Sigmoid colon (tissue), 7 donors: ENCODE data around the gene TMEM94. TPM values are rescaled to one million over a fixed set of nuclear protein-coding genes. Genes with fewer than 3 reads are reported as not detected.
"Not testable (repeated sequence)": the region's sequence is repeated elsewhere in the genome, so short reads cannot be mapped to it uniquely, and the experiment has no call there.

ENCODE experiments used
- DNase-seq: peaks from one replicate; pipeline ENCODE4 v3.0.0-alpha.2; 2019
- H3K27ac ChIP-seq, 4 donors: fragments of 200-600 bp; sonication (generic); one replicate each; pipeline ENCODE4 v1.5.1; 2016 to 2019; ENCODE audit warnings: mild to moderate bottlenecking in 1 of 4
- H3K27me3 ChIP-seq, 3 donors: fragments of 200-600 bp; sonication (generic); one replicate each; pipeline ENCODE4 v1.5.1; 2019; ENCODE audit warnings: mild to moderate bottlenecking in 1 of 3
- H3K36me3 ChIP-seq, 4 donors: fragments of 200-600 bp; sonication (generic); one replicate each; pipeline ENCODE4 v1.5.1; 2016 to 2019
- H3K4me1 ChIP-seq, 4 donors: fragments of 200-600 bp; sonication (generic); one replicate each; pipeline ENCODE4 v1.5.1; 2017 to 2019
- H3K4me3 ChIP-seq, 4 donors: fragments of 200-600 bp; sonication (generic); one replicate each; pipeline ENCODE4 v1.5.1; 2017 to 2019; ENCODE audit warnings: mild to moderate bottlenecking in 2 of 4, moderate library complexity in 1 of 4
- H3K9me3 ChIP-seq, 4 donors: fragments of 200-600 bp in 3 of 4; sonication (generic) in 3 of 4; one replicate each; pipeline versions ENCODE4 v1.5.1 to v1.6.1; 2013 to 2019
- CTCF ChIP-seq, 4 experiments: fragments of 450-650 bp in 3 of 4; fragments of 200-600 bp in 1 of 4; IDR thresholded peaks; one replicate each; pipeline ENCODE4 v1.5.1; 2016 to 2019; ENCODE audit warnings: antibody characterized with exemption in 4 of 4, mild to moderate bottlenecking in 3 of 4, moderate library complexity in 2 of 4
- EP300 ChIP-seq, 4 donors: sonication (generic); formaldehyde crosslinking; IDR thresholded peaks; one replicate each; pipeline ENCODE4 v1.6.1; 2017; ENCODE audit warnings: antibody characterized with exemption in 4 of 4
- POLR2A ChIP-seq, 2 donors: fragments of 450-650 bp; IDR thresholded peaks; one replicate each; pipeline ENCODE4 v1.6.1; 2016; ENCODE audit warnings: antibody characterized with exemption in 2 of 2, mild to moderate bottlenecking in 2 of 2, moderate library complexity in 2 of 2
- POLR2AphosphoS5 ChIP-seq, 4 donors: sonication (generic); formaldehyde crosslinking; IDR thresholded peaks; one replicate each; pipeline ENCODE4 v1.6.1; 2017; ENCODE audit warnings: antibody characterized with exemption in 4 of 4
- WGBS, 2 donors: extraction: QIAGEN DNeasy Blood & Tissue Kit; methylation state at CpG; one replicate each; pipeline ENCODE4 v1.1.7; 2013; 5-methylcytosine and 5-hydroxymethylcytosine counted together
- intact Hi-C: fragments of 100-400 bp; cut with DNase I; formaldehyde crosslinking; loops from one replicate; pipeline ENCODE4 v1.15.1; 2023
- polyA plus RNA-seq, 3 donors: library from polyadenylated mRNA; stranded (reverse); fragments of 200-250 nt; gene quantifications; one replicate each; pipeline ENCODE4 v1.2.3, GENCODE V29; 2013
- total RNA-seq, 4 donors: library from RNA; depleted of rRNA; stranded (reverse); fragments of >200 nt; gene quantifications; one replicate each; pipeline ENCODE4 v1.1.0, GENCODE V29; 2016
- donor health status: healthy with polysubstance abuse.
- donor health status: Bipolar disorder and iron deficiency.
- donor health status: healthy.

TMEM94 gene
- total and polyA plus RNA-seq, 7 donors = 6.2 to 74.8 (median 31.3) TPM

DNA sequence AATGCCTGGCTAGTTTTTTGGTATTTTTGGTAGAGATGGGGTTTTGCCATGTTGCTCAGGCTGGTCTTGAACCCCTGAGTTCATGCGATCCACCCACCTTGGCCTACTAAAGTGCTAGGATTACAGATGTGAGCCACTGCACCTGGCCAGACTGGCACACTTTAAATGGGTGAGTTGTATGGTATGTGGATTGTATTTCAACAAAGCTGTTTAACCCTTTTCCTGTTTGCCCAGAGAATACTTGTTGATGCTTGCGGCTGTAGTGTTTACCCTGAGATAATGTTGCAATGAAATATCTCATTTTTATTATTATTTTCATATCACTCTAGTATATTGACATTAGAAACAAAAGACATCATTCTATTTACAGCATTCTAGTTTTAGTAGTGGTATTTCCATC, 17.1 kb upstream of the TMEM94 start:
- no peaks in the 10 kb centered on the region for H3K27me3 ChIP-seq
- H3K9me3 ChIP-seq = no peaks in the 10 kb centered on the region
- no peak overlapping the region for H3K4me3 ChIP-seq
- 54 to 81% methylated on average over 2 of the region's 2 CpGs for WGBS, 2 donors
- intact Hi-C loops = no loop called here
- DNase-seq = no peak
- H3K36me3 ChIP-seq = no peaks in the 10 kb centered on the region
- H3K4me1 ChIP-seq = peaks cover 0 to 7% (median 7%) of the 10 kb centered on the region in 4 donors
- no peak overlapping the region for H3K27ac ChIP-seq
- TF ChIP-seq POLR2AphosphoS5 (IDR thresholded peaks at IDR 0.05) = no peak
- no peak for TF ChIP-seq EP300 (IDR thresholded peaks at IDR 0.05)
- TF ChIP-seq CTCF (IDR thresholded peaks at IDR 0.05) = no peak
- TF ChIP-seq POLR2A (IDR thresholded peaks at IDR 0.05) = no peak

- 72 to 73% methylated on average over 10 of the region's 10 CpGs for WGBS, 2 donors
- no peak for DNase-seq
- Histone ChIP-seq H3K4me1 (peaks cover 0 to 17% (median 15%) of the 10 kb centered on the region in 4 donors), H3K27me3 (no peaks in the 10 kb centered on the region), H3K27ac (peak overlapping the region in 1 of 4 donors; percentile 51), H3K36me3 (no peaks in the 10 kb centered on the region), H3K4me3 (no peak overlapping the region), H3K9me3 (no peaks in the 10 kb centered on the region)
- intact Hi-C loops = loop anchor here (5.0 kb wide), 1 partner anchor 76 kb away; the partner anchor contains the start of genes CASKIN2 and TSEN54
- TF ChIP-seq EP300 (IDR thresholded peaks at IDR 0.05) (no peak), POLR2A (IDR thresholded peaks at IDR 0.05) (no peak), CTCF (IDR thresholded peaks at IDR 0.05) (no peak), POLR2AphosphoS5 (IDR thresholded peaks at IDR 0.05) (no peak)
Observed at GRCh38 chr17:75440738-75441448, 15.5 kb upstream of the TMEM94 start.

DNA sequence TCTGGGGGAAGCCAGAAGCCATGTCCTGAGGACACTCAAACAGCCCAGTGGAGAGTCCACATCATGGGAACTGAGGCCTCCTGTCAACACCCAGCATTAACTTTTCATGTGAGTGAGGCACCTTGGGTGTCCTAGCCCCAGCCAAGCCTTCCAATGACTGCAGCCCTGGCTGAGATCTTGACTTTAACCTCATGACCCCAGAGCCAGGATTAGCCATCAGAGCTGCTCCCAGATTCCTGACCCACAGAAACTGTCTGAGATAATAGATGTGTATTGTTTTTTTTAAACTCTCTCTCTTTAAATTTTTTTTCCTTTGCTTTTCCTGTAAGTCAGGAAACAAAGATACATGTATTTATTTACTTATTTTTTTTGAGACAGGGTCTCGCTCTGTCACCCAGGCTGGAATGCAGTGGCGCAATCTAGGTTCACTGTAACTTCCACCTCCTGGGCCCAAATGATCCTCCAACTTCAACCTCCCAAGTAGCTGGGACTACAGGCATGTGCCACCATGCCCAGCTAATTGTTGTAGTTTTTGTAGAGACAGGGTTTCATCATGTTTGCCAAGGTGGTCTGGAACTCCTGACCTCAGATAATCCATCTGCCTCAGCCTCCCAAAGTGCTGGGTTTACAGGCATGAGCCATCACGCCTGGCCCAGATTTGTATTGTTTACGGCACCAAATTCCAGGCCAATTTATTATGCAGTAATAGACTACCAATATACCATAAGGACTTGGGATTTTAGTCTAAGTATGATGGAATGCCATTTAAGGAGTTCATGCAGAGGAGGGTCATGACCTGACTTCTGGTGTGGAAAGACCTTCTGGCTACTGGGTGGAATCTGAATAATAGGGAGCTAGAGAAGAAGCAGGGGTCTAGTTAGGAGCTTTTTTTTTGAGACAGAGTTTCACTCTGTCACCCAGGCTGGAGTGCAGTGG, 14.0 kb upstream of the TMEM94 start:
- Histone ChIP-seq H3K36me3 (no peaks in the 10 kb centered on the region), H3K27ac (peak overlapping the region; percentile 8 to 87 (median 84)), H3K9me3 (no peaks in the 10 kb centered on the region), H3K4me1 (peaks cover 0 to 17% (median 15%) of the 10 kb centered on the region in 4 donors), H3K4me3 (no peak overlapping the region), H3K27me3 (no peaks in the 10 kb centered on the region)
- TF ChIP-seq CTCF (IDR thresholded peaks at IDR 0.05) = no peak
- TF ChIP-seq EP300 (IDR thresholded peaks at IDR 0.05) = no peak
- WGBS, 2 donors = 70 to 80% methylated on average over 4 of the region's 4 CpGs
- intact Hi-C loops = loop anchor here (5.0 kb wide), 1 partner anchor 75 kb away; the partner anchor contains the start of genes CASKIN2 and TSEN54
- DNase-seq = no peak

DNA sequence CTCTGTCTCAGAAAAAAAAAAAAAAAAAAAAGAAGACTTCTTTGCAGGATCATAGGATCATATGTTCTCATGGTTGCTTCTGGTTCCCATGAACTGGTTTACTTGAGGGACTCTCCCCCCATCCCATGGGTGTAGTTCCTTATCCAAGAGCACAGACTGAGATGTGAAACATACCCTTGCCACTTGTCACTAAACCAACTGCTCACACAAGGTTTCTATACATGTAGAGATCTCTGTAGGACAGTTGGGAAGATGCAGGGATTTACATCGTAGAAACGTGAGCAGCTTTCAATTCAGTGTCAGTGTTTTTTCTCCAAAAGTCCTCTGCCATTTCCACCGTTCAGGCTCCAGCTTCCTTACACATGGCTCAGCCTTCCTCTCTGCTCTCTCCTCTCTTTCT, 11.1 kb upstream of the TMEM94 start:
- intact Hi-C loops = no loop called here

DNA sequence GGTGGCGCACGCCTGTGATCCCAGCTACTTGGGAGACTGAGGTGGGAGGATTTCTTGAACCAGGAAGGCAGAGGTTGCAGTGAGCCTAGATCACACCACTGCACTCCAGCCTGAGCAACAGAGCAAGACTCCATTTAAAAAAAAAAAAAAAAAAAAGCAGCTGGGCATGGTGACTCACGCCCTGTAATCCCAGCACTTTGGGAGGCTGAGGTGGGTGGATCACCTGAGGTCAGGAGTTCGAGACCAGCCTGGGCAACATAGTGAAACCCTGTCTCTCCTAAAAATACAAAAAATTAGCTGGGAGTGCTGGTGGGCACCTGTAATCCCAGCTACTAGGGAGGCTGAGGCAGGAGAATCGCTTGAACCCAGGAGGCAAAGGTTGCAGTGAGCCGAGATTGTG, 10.5 kb upstream of the TMEM94 start:
- H3K27ac ChIP-seq, H3K27me3 ChIP-seq, H3K36me3 ChIP-seq, H3K4me3 ChIP-seq, DNase-seq, H3K9me3 ChIP-seq, intact Hi-C loops: not testable (repeated sequence)
- 88 to 91% methylated on average over 6 of the region's 6 CpGs for WGBS, 2 donors
- H3K4me1 ChIP-seq = peaks cover 0 to 17% (median 15%) of the 10 kb centered on the region in 4 donors

More for the DNA sequence above, 11.1 kb upstream of the TMEM94 start:
- no peaks in the 10 kb centered on the region for H3K36me3 ChIP-seq
- 87 to 91% methylated on average over 3 of the region's 3 CpGs for WGBS, 2 donors
- H3K9me3 ChIP-seq = no peaks in the 10 kb centered on the region
- no peak overlapping the region for H3K4me3 ChIP-seq
- no peak for TF ChIP-seq POLR2AphosphoS5 (IDR thresholded peaks at IDR 0.05)
- TF ChIP-seq POLR2A (IDR thresholded peaks at IDR 0.05) = no peak
- TF ChIP-seq EP300 (IDR thresholded peaks at IDR 0.05) = no peak
- TF ChIP-seq CTCF (IDR thresholded peaks at IDR 0.05) = no peak
- peak overlapping the region; percentile 80 to 91 (median 87) for H3K27ac ChIP-seq
- peaks cover 0 to 17% (median 15%) of the 10 kb centered on the region in 4 donors for H3K4me1 ChIP-seq
- H3K27me3 ChIP-seq = no peaks in the 10 kb centered on the region
- no peak for DNase-seq
